ENCODE measurements around the gene HPSE. TPM values are rescaled to one million over a fixed set of nuclear protein-coding genes. Genes with fewer than 3 reads are reported as not detected.

HPSE gene
- total and polyA plus RNA-seq, 2 donors (not counting 3 experiments of a cell fraction or from before 2014, with no cell fraction given): 3.5 to 7.0 TPM

- intact Hi-C loops (cut with micrococcal nuclease): no loop called here
- H3K27ac ChIP-seq (ENCODE audit: insufficient read depth, low read depth, low read length): no peak overlapping the region
- peaks cover 5% of the 10 kb centered on the region for H3K4me1 ChIP-seq (ENCODE audit: control insufficient read depth, extremely low read depth, insufficient read depth, low read length)
- H3K9ac ChIP-seq (replicated peaks; ENCODE audit: extremely low read depth, insufficient read depth, low read length): peak overlapping the region; percentile 19
- H3K4me2 ChIP-seq (ENCODE audit: insufficient read depth, low read length): peak overlapping the region; percentile 16
- H4K20me1 ChIP-seq (replicated peaks; ENCODE audit: control insufficient read depth, extremely low read depth, insufficient read depth, low read length): no peaks in the 10 kb centered on the region
- TF ChIP-seq EZH2 (IDR thresholded peaks at IDR 0.05; ENCODE audit: borderline replicate concordance, low read depth, low read length, severe bottlenecking) (no peak), POLR2AphosphoS5 (IDR thresholded peaks at IDR 0.05; ENCODE audit: insufficient read depth, low read depth, low read length) (no peak), FOS (IDR thresholded peaks at IDR 0.05; ENCODE audit: borderline replicate concordance, insufficient read depth, low read length) (no peak), CTCF (IDR thresholded peaks at IDR 0.05; ENCODE audit: extremely low read depth in 1 of 2, insufficient read depth in 1 of 2, low read depth in 1 of 2, low read length in 2 of 2) (no peak), JUN (IDR thresholded peaks at IDR 0.05; ENCODE audit: borderline replicate concordance, insufficient read depth, insufficient read length, low read depth) (no peak), GATA2 (IDR thresholded peaks at IDR 0.05; ENCODE audit: insufficient read depth, insufficient read length, low read depth, low read length) (no peak)
- TF ChIP-seq, protein P1, sequence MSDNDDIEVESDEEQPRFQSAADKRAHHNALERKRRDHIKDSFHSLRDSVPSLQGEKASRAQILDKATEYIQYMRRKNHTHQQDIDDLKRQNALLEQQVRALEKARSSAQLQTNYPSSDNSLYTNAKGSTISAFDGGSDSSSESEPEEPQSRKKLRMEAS (IDR thresholded peaks at IDR 0.05; ENCODE audit: insufficient read depth, insufficient read length): no peak
- H2AFZ ChIP-seq (ENCODE audit: low read depth, low read length): peak overlapping the region; percentile 64
- POLR2A ChIA-PET: no interaction called here
- BruUV-seq (replicated peaks): no TSS peak
- no peaks in the 10 kb centered on the region for H3K79me2 ChIP-seq (ENCODE audit: control insufficient read depth, insufficient read depth, low read length)
- H3K4me3 ChIP-seq (replicated peaks in 1 of 3; ENCODE audit: insufficient read depth in 1 of 3, low read depth in 1 of 3, low read length in 3 of 3): no peak overlapping the region
- H3K9me3 ChIP-seq (replicated peaks; ENCODE audit: control insufficient read depth, insufficient read depth, low read length): no peaks in the 10 kb centered on the region
- CTCF ChIA-PET: interaction anchor here (0.8 to 8.4 kb wide), 10 partner anchors 10 to 229 kb away, joined by 3 to 120 read pairs (median 4); partner anchors contain the start of gene COQ2
- peak; percentile 36 for DNase-seq (ENCODE audit: low read depth, low spot score)
- H3K36me3 ChIP-seq (ENCODE audit: control insufficient read depth in 2 of 2, extremely low read depth in 1 of 2, insufficient read depth in 2 of 2, low read length in 2 of 2): peaks cover 0 to 6% of the 10 kb centered on the region in 2 experiments
- no peaks in the 10 kb centered on the region for H3K9me1 ChIP-seq (replicated peaks; ENCODE audit: control insufficient read depth, extremely low read depth, insufficient read depth, low read length)
- FAIRE-seq: no peak
- H3K27me3 ChIP-seq (ENCODE audit: control insufficient read depth in 2 of 2, insufficient read depth in 2 of 2, low read length in 2 of 2): no peaks in the 10 kb centered on the region
- dilution Hi-C loops (cut with MboI; ENCODE audit: extremely low pct_ligation_motif_present, low sequenced_read_pairs): no loop called here
These were observed 67.4 kb downstream of the HPSE start for GRCh38 chr4:83267121-83267829.
